Endothelial cell of umbilical vein (primary cell): ENCODE data around the gene P3H2.

Experiments used
- CTCF ChIP-seq, 2 donors: IDR thresholded peaks; 1 replicate in 1 of 2; 2 replicates in 1 of 2; pipeline ENCODE4 v1.5.1; 2011; ENCODE audit warnings: low read length in 2 of 2, mild to moderate bottlenecking in 2 of 2, moderate library complexity in 2 of 2, control low read depth in 1 of 2, inconsistent platforms in 1 of 2, low read depth in 1 of 2; ENCODE audit not compliant: insufficient read depth in 1 of 2; ENCODE audit errors: extremely low read depth in 1 of 2
- POLR2A ChIP-seq: IDR thresholded peaks from 2 replicates; pipeline ENCODE4 v1.6.1; 2012; ENCODE audit warnings: low read depth, mild to moderate bottlenecking, control low read depth, low read length

GRCh38 chr3:189907803-189908202, 212.9 kb downstream of the P3H2 start:
- TF ChIP-seq POLR2A, result no peak
- no peak for TF ChIP-seq CTCF (IDR thresholded peaks at IDR 0.05; ENCODE audit: extremely low read depth in 1 of 2, insufficient read depth in 1 of 2, low read depth in 1 of 2, low read length in 2 of 2)
